IPS-11a (cell line): ENCODE results near the gene KIF22.
"Not testable (repeated sequence)": the region's sequence is repeated elsewhere in the genome, so short reads cannot be mapped to it uniquely, and the experiment has no call there.

Experiments
- H3K4me3 ChIP-seq: one replicate; pipeline ENCODE4 v1.5.1; 2013; ENCODE audit warnings: low read depth, low read length, control low read depth

The KIF22 gene

DNA sequence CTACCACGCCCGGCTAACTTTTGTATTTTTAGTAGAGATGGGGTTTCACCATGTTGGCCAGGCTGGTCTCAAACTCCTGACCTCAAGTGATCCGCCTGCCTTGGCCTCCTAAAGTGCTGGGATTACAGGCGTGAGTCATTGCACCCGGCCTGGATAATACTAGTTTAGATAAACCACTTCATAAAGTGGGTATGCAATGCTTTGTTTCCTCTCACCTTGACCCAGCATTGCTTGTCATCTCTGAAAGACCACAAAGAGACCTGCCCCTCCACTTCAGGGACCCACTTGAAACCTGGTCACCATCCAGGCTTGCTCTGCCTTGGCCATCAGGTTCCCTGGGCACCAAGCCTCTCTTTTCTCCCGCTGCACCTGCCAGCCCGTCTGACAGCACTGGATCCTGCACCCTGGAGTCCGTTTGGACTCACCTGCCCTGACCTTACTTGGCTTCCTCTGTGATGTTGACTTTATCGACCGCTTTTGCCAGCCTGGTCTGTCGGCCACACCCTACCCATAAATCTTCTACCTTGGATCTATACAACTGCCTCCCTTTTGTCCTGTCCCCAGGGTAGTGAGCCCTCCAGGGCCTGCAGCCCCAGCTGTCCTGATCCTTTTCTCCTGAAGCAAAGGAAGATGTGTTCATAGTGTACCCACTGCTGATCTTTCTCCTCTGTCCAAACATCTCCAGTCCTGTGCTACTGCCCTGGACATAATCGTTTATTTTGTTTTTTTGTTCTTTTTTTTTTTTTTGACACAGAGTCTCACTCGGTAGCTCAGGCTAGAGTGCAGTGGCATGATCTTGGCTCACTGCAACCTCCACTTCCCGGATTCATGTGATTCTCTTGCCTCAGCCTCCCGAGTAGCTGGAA, 25.2 kb upstream of the KIF22 start:
- no peak overlapping the region for H3K4me3 ChIP-seq

DNA sequence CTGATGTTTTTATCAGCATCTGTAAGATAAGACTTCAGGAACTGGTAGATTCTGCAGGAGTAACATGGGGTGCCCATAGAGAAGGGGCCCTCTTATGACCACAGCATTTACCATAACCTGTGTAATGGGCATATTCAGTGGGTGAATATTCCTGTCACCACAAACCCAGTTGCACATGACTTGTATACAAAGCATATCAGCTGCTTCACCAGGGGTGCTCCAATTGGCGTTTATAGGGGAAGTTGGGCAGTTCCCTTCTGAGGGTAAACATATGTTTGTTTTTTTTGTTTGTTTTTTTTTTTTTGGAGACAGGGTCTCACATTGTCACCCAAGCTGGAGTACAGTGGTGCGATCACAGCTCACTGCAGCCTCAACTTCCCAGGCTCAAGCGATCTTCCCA, 24.0 kb upstream of the KIF22 start:
- H3K4me3 ChIP-seq, result no peak overlapping the region

DNA sequence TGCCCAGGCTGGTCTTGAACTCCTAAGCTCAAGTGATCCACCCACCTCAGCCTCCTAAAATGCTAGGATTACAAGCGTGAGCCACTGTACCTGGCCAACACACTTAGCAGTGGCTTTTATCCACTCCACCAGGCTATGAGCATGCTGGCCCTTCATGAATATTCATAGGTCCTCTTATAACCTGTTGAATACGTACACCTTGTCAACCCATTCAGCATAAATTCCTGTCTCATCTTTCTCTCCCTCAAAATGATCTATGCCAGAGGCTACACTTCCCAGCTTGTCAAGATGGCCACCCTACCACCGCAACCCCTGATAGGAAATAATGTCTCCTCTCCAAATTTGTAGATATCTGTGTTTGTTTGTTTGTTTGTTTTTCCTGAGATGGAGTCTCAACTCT, 23.5 kb upstream of the KIF22 start:
- no peak overlapping the region for H3K4me3 ChIP-seq

DNA sequence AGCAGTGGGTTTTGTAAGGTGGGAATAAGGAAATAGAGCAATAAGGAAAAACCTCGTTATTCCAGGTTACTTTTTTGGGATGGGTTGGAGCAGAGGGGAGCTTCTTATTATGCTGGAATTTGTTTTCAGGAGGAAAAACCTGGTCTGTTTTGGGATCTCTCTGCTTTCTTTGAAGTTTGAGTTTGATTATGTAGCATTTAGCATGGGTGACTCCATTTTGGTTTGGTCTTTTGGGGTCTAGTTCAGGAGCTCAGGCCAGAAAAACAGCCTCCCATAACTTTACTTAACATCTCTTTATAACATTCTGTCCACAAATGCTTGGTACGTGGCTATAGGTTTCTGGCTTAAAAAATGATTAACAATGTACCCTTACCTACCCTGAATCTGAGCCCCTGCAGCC, 21.0 kb upstream of the KIF22 start:
- H3K4me3 ChIP-seq, result no peak overlapping the region

DNA sequence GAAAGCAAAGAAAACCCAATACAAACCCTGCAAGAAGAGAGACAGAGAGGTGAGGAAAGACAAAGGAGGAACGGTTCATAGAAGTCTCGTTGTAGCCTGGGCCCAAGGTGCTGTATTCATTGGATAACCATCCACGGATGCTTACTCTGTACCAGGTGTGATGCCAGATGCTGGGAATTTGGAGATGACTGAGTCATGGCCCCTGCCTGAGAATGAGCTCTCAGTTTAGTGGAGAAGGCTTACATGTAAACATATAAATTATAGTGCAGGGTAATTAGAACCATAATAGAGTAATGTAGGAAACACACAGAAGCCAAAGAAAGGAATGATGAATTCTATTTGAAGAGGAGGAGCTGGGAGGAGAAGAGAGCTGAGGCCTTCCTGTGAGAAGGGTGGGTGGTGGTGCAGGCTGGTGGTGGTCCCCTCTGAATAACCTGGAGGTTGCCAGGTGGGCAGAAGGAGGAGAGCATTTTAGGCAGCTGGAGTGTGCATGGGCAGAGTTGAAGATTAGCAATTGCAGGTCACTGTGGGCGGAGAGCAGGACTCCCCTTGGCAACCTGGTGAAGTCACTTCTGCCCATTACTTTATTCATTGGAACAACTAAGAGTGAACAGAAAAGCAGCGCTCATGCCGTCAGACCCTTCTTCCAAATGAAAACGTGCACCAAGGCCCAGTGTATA, 20.2 kb upstream of the KIF22 start:
- H3K4me3 ChIP-seq, result no peak overlapping the region

DNA sequence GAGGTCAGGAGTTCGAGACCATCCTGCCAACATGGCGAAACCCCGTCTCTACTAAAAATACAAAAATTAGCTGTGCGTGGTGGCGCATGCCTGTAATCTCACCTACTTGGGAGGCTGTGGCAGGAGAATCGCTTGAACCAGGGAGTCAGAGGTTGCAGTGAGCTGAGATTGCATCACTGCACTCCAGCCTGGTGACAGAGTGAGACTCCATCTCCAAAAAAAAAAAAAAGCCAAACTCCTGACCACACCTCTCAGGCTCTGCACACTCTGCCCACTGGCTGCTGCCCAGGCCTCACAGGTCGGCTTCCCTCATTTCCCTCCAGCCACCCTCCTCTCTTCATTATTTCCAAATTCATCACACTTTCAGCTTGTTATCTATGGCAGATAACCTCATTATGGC, 18.2 kb upstream of the KIF22 start:
- H3K4me3 ChIP-seq, result not testable (repeated sequence)

DNA sequence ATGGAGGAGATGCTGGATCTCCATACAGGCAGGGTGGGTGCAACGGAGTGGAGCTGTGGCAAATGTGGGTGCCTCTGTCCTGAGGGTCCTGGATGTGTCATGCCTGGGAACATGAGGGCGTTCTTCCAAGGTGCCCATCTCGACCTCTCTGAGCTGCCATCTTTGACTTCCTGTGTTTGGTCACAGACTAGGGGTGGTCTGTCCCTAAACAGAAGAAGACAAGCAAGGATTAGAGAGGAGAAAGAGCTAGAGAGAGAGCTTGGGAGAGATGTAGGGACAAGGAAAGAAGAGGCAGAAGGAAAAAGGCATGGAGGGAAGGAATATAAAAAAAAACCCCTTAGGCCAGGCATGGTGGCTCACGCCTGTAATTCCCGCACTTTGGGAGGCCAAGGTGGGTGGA, 15.8 kb upstream of the KIF22 start:
- H3K4me3 ChIP-seq, result no peak overlapping the region

DNA sequence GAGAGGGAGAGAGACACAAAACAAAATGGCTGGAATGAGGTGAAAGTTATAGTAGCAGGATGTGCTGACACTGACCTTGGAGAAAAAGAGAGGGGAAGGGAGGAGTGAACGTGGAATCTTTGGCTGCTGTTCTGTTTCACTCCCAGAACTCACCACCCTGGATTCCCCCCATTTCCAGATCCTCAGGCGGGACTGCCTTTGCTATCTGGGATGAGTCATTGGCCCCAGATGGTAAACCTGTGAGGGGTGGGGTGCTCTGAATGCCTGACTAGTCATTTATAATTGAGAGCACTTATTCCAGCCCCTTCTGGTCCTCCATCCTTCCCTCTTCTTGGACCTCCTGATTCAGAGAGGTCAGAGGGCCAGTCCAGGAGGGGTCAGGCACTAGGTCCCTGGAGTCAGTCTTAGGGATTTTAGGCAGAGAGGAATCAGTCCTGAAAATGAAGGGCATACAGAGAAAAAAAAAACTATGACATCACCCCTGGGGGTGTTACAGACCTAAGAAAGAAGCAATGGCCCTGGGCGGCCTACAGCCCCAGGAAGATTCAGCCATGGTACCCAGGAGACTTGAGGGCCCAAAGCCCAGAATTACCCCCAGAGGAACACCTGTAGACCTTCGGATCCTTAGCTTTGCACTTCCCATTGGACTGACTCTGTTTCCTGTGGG, 14.7 kb upstream of the KIF22 start:
- H3K4me3 ChIP-seq, result no peak overlapping the region

DNA sequence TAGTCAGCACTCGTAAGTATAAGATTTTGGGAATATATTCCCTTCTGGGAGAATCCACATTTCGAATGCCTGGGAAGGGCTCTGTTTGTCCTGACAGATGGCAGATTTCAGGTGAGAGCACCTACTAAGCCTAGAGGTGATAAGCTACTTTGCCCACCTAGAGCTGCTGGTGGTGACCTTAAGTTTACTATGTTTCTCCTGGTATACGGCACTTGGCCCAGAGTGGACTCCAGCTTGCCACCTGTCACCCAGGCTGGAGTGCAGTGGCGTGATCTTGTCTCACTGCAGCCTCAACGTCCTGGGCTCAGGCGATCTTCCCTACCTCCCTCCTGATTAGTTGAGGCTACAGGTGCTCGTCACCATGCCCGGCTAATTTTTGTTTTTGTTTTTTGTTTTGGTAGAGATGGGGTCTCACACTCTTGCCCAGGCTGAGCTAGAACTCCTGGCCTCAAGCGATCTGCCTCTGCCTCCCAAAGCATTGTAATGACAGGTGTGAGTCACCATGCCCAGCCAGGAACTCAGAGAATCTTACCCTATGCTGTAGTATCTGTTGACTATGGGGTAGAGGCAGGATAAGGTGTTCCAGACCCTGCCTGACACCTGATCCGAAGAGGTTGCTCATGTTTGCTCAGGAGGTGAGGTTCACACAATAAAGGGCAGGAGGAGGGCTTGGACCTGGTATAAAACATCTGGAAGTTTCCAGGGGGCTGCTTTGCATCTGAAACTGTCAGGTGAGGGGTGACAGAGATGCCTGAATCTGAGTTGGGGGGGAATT, 12.8 kb upstream of the KIF22 start, which contains the start of gene ZG16:
TSS of gene ZG16 (plus strand) at position 681 of the 775 bp plus-strand sequence. CDS start 1,011 bp downstream, outside the sequence.
- H3K4me3 ChIP-seq, result no peak within 1 kb of the TSS

DNA sequence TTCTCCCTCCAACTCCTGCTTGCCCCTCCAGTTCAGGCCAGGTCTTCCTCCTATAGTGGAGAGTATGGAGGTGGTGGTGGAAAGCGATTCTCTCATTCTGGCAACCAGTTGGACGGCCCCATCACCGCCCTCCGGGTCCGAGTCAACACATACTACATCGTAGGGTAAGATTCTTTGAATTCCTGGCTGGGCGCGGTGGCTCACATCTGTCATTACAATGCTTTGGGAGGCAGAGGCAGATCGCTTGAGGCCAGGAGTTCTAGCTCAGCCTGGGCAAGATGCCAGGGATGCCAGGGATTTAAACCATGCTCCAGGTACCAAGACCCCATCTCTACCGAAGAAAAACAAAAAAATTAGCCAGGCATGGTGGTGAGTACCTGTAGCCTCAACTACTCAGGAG, 11.1 kb upstream of the KIF22 start:
- H3K4me3 ChIP-seq, result no peak overlapping the region

DNA sequence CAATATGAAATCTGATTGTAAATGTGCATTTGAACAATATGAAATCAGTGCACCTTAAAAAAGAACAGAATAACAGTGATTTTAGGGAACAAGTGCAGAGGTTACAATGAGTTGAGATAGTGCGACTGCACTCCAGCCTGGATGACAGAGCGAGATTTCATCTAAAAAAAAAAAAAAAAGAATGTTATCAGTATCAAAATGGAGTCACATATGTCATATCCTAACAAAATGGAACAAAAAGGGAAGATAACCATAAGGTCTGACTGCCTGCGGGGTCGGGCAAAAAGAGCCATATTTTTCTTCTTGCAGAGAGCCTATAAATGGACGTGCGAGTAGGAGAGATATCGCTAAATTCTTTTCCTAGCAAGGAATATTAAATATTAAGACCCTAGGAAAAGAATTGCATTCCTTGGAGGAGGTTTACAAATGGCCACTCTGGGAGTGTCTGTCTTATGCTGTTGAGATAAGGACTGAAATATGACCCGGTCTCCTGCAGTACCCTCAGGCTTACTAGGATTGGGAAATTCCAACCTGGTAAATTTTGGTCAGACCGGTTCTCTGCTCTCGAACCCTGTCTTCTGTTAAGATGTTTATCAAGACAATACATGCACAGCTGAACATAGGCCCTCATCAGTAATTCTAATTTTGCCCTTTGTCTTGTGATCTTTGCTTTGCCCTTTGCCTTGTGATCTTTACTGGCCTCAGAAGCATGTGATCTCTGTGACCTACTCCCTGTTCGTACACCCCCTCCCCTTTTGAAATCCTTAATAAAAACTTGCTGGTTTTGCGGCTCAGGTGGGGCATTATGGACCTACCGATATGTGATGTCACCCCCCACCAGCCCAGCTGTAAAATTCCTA, 7.2 kb upstream of the KIF22 start:
- H3K4me3 ChIP-seq, result not testable (repeated sequence)

DNA sequence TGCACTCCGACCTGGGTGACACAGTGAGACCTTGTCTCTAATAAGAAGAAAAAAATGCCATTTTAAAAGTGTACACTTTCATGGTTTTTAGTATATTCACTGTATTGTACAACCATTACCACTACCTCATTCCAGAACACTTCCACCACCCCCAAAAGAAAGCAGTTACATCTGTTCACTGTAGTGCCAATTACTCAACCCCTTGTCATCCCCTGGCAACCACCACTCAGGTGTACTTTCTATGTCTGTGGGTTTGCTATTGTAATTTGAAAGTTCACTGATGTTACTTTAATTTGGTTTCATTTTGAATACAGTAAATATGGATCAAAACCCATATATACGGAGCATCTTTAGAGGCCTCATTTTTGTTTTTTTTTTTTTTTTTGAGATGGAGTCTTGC, 6.4 kb upstream of the KIF22 start:
- no peak overlapping the region for H3K4me3 ChIP-seq

DNA sequence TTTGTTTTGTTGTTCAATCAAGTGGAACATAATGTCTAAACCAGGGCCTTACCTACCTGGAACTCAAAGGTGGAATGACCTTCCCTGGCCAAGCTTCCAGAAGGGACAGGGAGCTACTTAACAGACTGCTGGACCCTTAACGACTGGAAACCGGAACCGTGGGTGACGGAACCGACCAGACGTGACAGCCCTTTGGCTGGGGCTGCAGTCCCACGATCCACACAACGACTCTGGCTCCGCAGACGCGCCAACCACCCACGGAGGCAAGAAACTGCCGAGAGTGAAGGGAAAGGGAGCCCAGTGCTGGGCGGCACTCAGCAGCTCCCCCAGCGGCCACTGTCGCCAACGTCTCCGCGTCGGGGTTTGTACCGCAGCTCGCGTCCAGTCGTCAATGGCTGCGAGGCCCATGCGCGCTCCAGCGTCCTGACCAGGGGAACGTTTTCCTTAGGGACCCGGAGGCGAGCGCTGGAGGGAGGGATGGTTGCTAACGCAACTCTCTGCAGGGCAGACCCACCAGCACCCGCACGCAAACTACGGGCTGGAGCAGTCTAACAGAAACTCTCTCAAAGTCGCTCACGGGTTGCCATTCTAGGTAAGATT, 5.5 kb upstream of the KIF22 start:
- H3K4me3 ChIP-seq, result peak overlapping the region; percentile 4

DNA sequence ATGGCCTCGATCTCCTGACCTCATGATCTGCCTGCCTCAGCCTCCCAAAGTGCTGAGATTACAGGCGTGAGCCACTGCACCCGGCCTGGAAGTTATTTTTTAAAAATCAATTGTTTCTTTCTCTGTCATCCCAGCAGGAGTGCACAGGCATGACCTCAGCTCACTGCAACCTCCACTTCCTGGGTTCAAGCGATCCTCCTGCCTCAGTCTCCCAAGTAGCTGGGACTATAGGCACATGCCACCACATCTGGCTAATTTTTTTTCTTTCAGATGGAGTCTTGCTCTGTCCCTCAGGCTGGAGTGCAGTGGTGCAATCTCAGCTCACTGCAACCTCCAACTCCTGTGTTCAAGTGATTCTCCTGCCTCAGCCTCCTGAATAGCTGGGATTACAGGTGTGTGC, 3.4 kb upstream of the KIF22 start:
- H3K4me3 ChIP-seq, result not testable (repeated sequence)

DNA sequence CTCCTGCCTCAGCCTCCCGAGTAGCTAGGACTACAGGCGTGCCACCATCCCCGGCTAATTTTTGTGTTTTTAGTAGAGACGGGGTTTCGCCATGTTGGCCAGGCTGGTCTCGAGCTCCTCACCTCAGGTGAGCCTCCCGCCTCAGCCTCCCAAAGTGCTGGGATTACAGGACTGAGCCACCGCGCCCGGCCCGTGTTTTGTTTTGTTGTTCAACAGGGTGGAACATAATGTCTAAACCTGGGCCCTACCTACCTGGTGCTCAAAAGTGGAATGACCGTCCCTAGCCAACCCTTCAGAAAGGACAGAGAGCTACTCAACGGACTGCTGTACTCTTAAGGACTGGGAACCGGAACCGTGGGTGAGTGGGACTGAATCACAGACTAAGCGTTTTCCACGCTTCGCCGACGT, 772 bp upstream of the KIF22 start:
- H3K4me3 ChIP-seq, result peak overlapping the region; percentile 47

DNA sequence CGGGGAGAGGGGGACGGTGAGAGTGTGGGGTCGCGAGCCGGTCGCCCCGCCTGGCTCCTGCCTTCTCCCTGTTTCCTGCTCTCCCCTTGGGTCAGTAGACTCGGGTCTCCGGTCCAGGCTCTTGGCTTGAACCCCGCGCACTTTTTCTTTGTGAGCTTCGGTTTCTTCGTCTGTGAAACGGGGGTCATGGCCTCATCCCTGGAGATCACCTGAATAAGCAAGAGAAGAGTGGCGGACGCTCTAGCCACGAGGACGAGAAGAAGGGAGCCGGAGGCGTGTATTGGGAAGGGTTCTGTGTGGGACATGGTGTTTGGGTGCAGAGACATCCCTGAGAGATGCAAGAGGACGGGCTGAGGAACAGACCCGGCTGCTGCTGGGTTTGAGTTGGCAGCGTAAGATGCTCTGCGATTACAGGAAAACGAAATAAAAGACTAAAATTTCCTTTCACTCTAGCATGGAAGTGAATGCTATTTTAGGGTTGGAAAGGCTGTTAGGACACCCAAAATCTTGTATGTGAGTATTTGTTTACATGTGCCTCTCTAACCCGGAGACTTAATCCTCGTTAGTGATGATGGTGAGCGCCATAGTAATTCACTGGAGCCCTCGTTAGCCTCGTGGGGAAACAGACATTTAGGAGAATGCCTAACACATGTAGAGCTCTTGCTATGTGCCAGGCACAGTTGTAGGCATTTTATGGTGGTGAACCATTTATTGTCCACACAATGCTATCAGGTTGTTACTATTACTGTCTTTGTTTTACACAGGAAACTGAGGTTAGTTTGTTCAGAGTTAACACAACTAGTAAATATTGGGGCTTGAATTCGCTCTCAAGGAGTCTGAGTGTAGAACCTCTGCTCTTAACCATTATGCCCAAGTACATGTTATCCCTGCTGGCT, 646 bp downstream of the KIF22 start:
- peak overlapping the region; percentile 98 for H3K4me3 ChIP-seq

DNA sequence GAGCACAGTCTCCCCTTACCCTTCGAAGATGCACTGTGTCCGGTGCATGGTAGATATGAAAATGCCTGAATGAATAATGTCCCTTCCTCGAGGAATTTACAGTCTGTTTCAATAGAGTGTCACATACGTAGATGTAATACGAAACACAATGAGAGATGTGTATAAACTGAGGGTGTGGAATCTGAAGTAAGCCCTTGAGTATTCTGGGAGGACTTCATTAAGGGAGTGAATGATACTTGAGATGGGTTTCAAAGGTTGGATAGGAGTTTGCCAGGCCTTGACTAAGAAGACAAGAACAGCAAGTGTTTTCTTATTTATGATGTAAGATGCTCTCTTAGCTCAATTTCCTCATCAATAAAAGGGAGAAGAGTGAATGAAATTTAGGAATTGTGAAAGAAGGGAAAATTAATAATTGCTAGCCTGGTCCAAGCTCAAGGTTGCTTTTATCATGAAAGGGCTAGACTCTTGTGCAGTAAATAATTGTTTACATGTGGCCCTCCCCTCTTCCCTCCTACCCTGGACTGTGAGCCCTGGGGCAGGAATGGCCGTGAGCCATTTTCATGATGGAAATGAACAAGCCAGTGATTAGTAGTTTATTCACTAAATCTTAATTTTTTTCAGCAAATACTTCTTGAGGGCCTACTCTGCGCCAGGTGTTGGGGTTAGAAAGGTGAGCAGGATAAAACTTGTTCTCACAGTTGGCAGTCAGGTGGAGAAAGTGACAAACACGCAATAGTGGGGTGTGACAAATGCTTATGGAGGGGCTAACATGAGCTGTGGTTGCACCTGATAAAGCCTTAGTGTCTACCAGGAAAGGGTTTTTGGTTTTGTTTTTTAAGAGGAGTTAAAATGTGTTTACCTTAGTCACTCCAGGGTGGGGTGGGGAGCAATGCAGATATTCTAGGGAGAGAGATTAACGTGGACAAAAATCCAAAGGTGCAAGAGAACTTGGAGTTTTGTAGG, 1.6 kb downstream of the KIF22 start:
- H3K4me3 ChIP-seq, result peak overlapping the region; percentile 98

DNA sequence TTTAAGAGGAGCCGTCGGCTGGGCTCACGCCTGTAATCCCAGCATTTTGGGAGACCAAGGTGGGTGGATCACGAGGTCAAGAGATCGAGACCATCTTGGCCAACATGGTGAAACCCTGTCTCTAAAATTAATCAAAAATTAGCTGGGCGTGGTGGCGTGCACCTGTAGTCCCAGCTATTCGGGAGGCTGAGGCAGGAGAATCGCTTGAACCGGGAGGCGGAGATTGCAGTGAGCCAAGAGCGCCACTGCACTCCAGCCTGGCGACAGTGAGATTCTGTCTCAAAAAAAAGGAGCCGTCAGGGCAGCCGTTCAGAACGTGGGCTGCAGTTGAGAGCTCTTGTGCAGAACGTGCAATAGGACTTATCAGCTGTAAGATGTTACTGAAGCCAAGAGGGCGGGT, 2.6 kb downstream of the KIF22 start:
- H3K4me3 ChIP-seq, result not testable (repeated sequence)
